Panc1 (cell line): ENCODE data around the gene MED28. TPM values are rescaled to one million over a fixed set of nuclear protein-coding genes. Genes with fewer than 3 reads are reported as not detected.

Experiments
- ATAC-seq: fragments of 200-7000 bp; cut with Tn5 transposase; 2 replicates; pipeline ENCODE4 v1.9.1; 2020; ENCODE audit warnings: mild to moderate bottlenecking, moderate library complexity
- BruUV-seq: library from RNA; stranded (reverse); fragments of 400-500 nt; replicated peaks from 2 replicates; lab custom pipeline; 2021; lab: Mats Ljungman, UMichigan
- CTCF ChIA-PET: fragments of 300-600 bp; sonication (Branson Sonifier 250); formaldehyde crosslinking; loops from one replicate; lab custom pipeline; 2022; ENCODE audit warnings: antibody characterized with exemption; lab: Charles Lee
- POLR2A ChIA-PET: fragments of 300-600 bp; sonication (Branson Sonifier 250); formaldehyde crosslinking; loops from one replicate; lab custom pipeline; 2022; ENCODE audit warnings: antibody characterized with exemption; lab: Charles Lee
- DNase-seq: peaks from one replicate; pipeline ENCODE4 v3.0.0-alpha.2; 2010; ENCODE audit warnings: low read depth, low spot score
- H3K27ac ChIP-seq: 2 replicates; pipeline ENCODE4 v1.5.1; 2011; ENCODE audit warnings: mild to moderate bottlenecking, low read length, inconsistent platforms
- H3K27me3 ChIP-seq: fragments of 200-500 bp; sonication (Bioruptor generic); 2 replicates; pipeline ENCODE4 v1.6.0; 2014; ENCODE audit warnings: low read length, inconsistent platforms; ENCODE audit not compliant: control insufficient read depth, insufficient read depth
- H3K36me3 ChIP-seq: fragments of 200-500 bp; sonication (Bioruptor generic); 2 replicates; pipeline ENCODE4 v1.5.1; 2014; ENCODE audit warnings: inconsistent platforms, mild to moderate bottlenecking, low read length, moderate library complexity; ENCODE audit not compliant: control insufficient read depth, insufficient read depth
- H3K4me1 ChIP-seq: 2 replicates; pipeline ENCODE4 v1.5.1; 2011; ENCODE audit warnings: inconsistent platforms, mild to moderate bottlenecking, low read length, moderate library complexity; ENCODE audit not compliant: control insufficient read depth, insufficient read depth
- H3K4me3 ChIP-seq, 2 experiments: 2 replicates each; pipeline ENCODE4 v1.5.1; 2011 to 2012; ENCODE audit warnings: low read depth in 2 of 2, low read length in 2 of 2, mild to moderate bottlenecking in 2 of 2, inconsistent platforms in 1 of 2, moderate library complexity in 1 of 2
- H3K9me3 ChIP-seq: fragments of 200-500 bp; sonication (Bioruptor generic); 2 replicates; pipeline ENCODE4 v1.5.1; 2014; ENCODE audit warnings: low read depth, mild to moderate bottlenecking, inconsistent platforms, low read length, moderate library complexity; ENCODE audit not compliant: control insufficient read depth, insufficient read depth
- CTCF ChIP-seq: fragments of 450-650 bp; IDR thresholded peaks from 2 replicates; pipeline ENCODE4 v1.5.1; 2017; ENCODE audit warnings: mild to moderate bottlenecking
- POLR2AphosphoS5 ChIP-seq: IDR thresholded peaks from 2 replicates; pipeline ENCODE4 v1.6.1; 2012; ENCODE audit warnings: mild to moderate bottlenecking, low read depth, low read length, moderate library complexity
- SIN3A ChIP-seq: IDR thresholded peaks from 2 replicates; pipeline ENCODE4 v1.6.1; 2012; ENCODE audit warnings: low read depth, mild to moderate bottlenecking, low read length, moderate library complexity, borderline replicate concordance; ENCODE audit not compliant: insufficient read depth
- TCF7L2 ChIP-seq: IDR thresholded peaks from 2 replicates; pipeline ENCODE4 v1.6.1; 2011; ENCODE audit warnings: mild to moderate bottlenecking, low read depth, low read length, inconsistent platforms
- in situ Hi-C: cut with HindIII; loops from 2 replicates; pipeline ENCODE4 v1.10.0; 2016; ENCODE audit warnings: low sequenced_read_pairs, low pct_unique_long_range_greater_than_20kb
- intact Hi-C: fragments of 100-400 bp; cut with micrococcal nuclease; formaldehyde crosslinking; loops from one replicate; pipeline ENCODE4 v1.10.0; 2022; ENCODE audit not compliant: unreplicated experiment
- total RNA-seq: library from RNA; stranded (reverse); gene quantifications from one replicate; pipeline ENCODE4 v1.2.1, GENCODE V29; 2021; ENCODE audit not compliant: unreplicated experiment
- TF ChIP-seq, protein P1 (sequence below), 2 experiments: IDR thresholded peaks; 2 replicates each; pipeline ENCODE4 v1.6.1; 2011 to 2012; ENCODE audit warnings: low read depth in 2 of 2, control low read depth in 1 of 2, low read length in 1 of 2, mild to moderate bottlenecking in 1 of 2, moderate library complexity in 1 of 2; ENCODE audit not compliant: insufficient read depth in 1 of 2

Gene MED28
- total RNA-seq, 1 experiment from 2014 or later: 32.1 TPM

DNA sequence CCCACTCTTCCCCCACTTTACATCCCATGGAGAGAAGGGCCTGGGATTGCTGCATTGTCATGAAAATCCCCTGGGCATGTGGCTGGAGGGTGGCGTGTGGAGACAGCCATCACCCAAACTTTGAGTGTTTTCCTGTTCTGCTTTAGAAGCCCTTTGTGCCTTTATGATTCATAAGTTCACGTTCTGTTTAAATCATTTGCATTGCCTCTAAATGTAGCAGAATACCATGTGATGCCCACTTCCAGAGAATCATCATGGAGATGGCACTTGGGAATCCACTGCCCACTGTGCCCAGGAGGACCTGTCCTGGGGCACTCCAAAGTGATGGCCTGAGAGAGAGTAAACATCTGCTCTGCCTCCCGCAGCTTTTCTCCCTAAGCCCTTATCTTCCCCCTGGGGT lies 52.8 kb downstream of the MED28 start:
- Histone ChIP-seq H3K4me3 (no peak overlapping the region), H3K27ac (no peak overlapping the region), H3K9me3 (no peaks in the 10 kb centered on the region), H3K27me3 (no peaks in the 10 kb centered on the region), H3K4me1 (no peaks in the 10 kb centered on the region), H3K36me3 (no peaks in the 10 kb centered on the region)
- ChIA-PET CTCF (no interaction called here), POLR2A (no interaction called here)
- TF ChIP-seq POLR2AphosphoS5 (no peak), CTCF (no peak), TCF7L2 (no peak), SIN3A (no peak)
- TF ChIP-seq, protein P1, sequence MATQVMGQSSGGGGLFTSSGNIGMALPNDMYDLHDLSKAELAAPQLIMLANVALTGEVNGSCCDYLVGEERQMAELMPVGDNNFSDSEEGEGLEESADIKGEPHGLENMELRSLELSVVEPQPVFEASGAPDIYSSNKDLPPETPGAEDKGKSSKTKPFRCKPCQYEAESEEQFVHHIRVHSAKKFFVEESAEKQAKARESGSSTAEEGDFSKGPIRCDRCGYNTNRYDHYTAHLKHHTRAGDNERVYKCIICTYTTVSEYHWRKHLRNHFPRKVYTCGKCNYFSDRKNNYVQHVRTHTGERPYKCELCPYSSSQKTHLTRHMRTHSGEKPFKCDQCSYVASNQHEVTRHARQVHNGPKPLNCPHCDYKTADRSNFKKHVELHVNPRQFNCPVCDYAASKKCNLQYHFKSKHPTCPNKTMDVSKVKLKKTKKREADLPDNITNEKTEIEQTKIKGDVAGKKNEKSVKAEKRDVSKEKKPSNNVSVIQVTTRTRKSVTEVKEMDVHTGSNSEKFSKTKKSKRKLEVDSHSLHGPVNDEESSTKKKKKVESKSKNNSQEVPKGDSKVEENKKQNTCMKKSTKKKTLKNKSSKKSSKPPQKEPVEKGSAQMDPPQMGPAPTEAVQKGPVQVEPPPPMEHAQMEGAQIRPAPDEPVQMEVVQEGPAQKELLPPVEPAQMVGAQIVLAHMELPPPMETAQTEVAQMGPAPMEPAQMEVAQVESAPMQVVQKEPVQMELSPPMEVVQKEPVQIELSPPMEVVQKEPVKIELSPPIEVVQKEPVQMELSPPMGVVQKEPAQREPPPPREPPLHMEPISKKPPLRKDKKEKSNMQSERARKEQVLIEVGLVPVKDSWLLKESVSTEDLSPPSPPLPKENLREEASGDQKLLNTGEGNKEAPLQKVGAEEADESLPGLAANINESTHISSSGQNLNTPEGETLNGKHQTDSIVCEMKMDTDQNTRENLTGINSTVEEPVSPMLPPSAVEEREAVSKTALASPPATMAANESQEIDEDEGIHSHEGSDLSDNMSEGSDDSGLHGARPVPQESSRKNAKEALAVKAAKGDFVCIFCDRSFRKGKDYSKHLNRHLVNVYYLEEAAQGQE (IDR thresholded peaks at IDR 0.05; ENCODE audit: insufficient read depth in 1 of 2, low read depth in 2 of 2, low read length in 1 of 2): no peak
- DNase-seq (no peak), ATAC-seq (no peak)
- intact Hi-C loops: no loop called here
- no TSS peak for BruUV-seq
- in situ Hi-C loops: no loop called here

GRCh38 chr4:17667653-17668201 lies 53.3 kb downstream of the MED28 start:
- in situ Hi-C loops: no loop called here
- CTCF ChIA-PET: no interaction called here
- BruUV-seq: no TSS peak
- TF ChIP-seq, protein P1 (IDR thresholded peaks at IDR 0.05; ENCODE audit: insufficient read depth in 1 of 2, low read depth in 2 of 2, low read length in 1 of 2): no peak
- TF ChIP-seq TCF7L2 (no peak), SIN3A (no peak)
- Histone ChIP-seq H3K9me3 (no peaks in the 10 kb centered on the region), H3K4me3 (no peak overlapping the region), H3K27ac (no peak overlapping the region), H3K36me3 (no peaks in the 10 kb centered on the region), H3K27me3 (no peaks in the 10 kb centered on the region), H3K4me1 (no peaks in the 10 kb centered on the region)
- no peak for DNase-seq
- intact Hi-C loops: no loop called here
- ATAC-seq: no peak
- POLR2A ChIA-PET: no interaction called here
